Activated T-cell treated with anti-CD3 and anti-CD28 coated beads, Interleukin-2, amount 50 U/mL, for 4 hours (primary cell): ENCODE measurements around the gene YPEL5. TPM values are rescaled to one million over a fixed set of nuclear protein-coding genes. Genes with fewer than 3 reads are reported as not detected.
"Not testable (repeated sequence)": the region's sequence is repeated elsewhere in the genome, so short reads cannot be mapped to it uniquely, and the experiment has no call there.

Source experiments
- ATAC-seq, 2 donors: fragments of 200-7000 bp; cut with Tn5 transposase; one replicate each; pipeline ENCODE4 v1.10.0; 2021
- DNase-seq: peaks from one replicate; pipeline ENCODE4 v3.0.0-alpha.2; 2020
- H3K27me3 Mint-ChIP-seq: one replicate; pipeline ENCODE4 v1.8.0; 2021; ENCODE audit warnings: low read depth, mixed read lengths
- H3K36me3 Mint-ChIP-seq: one replicate; pipeline ENCODE4 v1.8.0; 2022; ENCODE audit warnings: mixed read lengths; ENCODE audit not compliant: insufficient read depth
- H3K4me1 Mint-ChIP-seq: one replicate; pipeline ENCODE4 v1.8.0; 2021; ENCODE audit warnings: low read depth, mixed read lengths
- H3K4me3 Mint-ChIP-seq: one replicate; pipeline ENCODE4 v1.8.0; 2021; ENCODE audit warnings: mild to moderate bottlenecking, moderate library complexity, mixed read lengths
- H3K9me3 Mint-ChIP-seq: one replicate; pipeline ENCODE4 v1.8.0; 2021; ENCODE audit warnings: mixed read lengths
- total RNA-seq, 3 donors: library from RNA; stranded (reverse); gene quantifications; one replicate each; pipeline ENCODE4 v1.2.1, GENCODE V29; 2021

The YPEL5 gene
- total RNA-seq, 3 donors from 2014 or later = 13.7 to 20.6 (median 15.4) TPM

DNA sequence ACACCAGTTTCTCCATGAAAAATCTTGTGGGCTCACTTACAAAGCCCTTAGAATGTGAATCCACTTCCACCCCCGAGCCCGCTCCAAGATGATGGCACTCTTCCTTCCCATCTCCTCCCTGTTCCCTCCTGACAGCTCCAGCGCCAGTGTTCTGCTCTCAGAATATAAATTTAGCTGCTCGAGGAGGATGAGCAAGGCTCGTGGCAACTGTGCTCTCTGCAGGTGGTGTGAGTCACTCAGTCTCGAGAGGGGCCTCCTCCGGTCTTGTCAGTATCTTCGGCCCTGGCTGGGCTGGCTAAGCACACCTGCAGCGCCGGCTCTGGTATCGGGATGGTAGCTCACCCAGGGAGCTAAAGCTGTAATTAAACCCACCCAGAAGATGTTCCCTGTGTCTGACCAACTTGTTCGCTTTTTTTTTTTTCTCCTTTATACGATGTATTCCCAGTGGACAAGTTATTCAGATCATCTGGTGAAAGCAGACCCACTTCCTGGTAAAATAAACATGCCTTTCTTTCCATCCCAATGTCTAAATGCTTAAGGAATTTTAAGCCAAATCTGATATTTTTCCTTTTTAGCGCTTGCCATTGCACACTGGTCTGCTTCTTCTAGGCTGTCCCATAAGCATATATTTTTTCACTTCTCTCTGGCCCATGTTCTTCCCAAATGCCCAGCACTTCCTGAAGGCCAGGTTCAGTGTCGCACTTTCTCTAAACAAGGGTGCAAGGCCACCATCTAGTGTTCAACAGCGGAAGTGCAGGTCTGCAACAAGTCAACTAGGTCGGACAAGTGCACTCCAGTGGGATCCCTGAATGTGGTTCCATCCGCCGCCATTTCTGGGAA lies 31.4 kb upstream of the YPEL5 start:
- Mint-ChIP-seq H3K4me1 (peaks cover 5% of the 10 kb centered on the region), H3K27me3 (peaks cover 9% of the 10 kb centered on the region), H3K4me3 (no peak overlapping the region), H3K36me3 (no peaks in the 10 kb centered on the region), H3K9me3 (no peaks in the 10 kb centered on the region)
- DNase-seq (peak; percentile 56), ATAC-seq (no peak)

DNA sequence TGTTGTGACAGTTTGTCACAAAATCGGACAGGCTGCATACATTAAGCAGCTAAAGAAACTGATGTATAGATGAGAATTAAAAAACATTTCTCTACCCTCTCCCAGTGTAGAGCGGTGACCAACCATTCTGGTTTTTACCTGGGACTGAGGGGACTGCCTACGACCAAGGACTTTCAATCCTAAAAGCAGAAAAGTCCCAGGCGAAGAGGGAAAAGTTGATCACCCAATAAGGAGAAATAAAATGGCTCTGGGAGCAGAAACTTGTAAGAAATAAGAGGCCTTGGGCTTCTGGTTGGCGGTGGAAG lies 30.9 kb upstream of the YPEL5 start:
- Mint-ChIP-seq H3K4me1 (peaks cover 5% of the 10 kb centered on the region), H3K4me3 (no peak overlapping the region), H3K9me3 (no peaks in the 10 kb centered on the region), H3K27me3 (peaks cover 9% of the 10 kb centered on the region), H3K36me3 (no peaks in the 10 kb centered on the region)
- no peak for ATAC-seq
- no peak for DNase-seq

DNA sequence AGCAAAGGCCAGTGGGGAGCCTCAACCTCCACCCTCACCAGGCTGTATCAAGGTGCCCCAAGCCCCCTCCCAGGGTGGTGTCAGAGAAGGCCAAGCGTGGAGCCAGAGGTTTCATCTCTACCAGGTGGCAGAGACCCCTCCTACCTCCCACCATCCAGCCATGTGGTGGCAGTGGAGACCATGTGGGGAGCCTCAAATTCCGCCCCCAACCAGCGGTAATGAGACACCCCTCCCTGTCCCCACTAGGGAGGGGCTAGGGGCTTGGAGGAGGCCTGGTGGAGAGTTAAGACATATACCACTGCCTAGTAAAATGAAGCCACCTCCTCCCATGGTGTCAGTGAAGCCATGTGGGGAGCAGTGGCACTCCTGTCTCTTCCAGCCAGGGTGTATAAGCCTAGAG lies 24.4 kb upstream of the YPEL5 start:
- DNase-seq (no peak), ATAC-seq (no peak)
- Mint-ChIP-seq H3K9me3 (peaks cover 3% of the 10 kb centered on the region), H3K27me3 (peaks cover 12% of the 10 kb centered on the region), H3K4me1 (no peaks in the 10 kb centered on the region), H3K36me3 (no peaks in the 10 kb centered on the region), H3K4me3 (no peak overlapping the region)

DNA sequence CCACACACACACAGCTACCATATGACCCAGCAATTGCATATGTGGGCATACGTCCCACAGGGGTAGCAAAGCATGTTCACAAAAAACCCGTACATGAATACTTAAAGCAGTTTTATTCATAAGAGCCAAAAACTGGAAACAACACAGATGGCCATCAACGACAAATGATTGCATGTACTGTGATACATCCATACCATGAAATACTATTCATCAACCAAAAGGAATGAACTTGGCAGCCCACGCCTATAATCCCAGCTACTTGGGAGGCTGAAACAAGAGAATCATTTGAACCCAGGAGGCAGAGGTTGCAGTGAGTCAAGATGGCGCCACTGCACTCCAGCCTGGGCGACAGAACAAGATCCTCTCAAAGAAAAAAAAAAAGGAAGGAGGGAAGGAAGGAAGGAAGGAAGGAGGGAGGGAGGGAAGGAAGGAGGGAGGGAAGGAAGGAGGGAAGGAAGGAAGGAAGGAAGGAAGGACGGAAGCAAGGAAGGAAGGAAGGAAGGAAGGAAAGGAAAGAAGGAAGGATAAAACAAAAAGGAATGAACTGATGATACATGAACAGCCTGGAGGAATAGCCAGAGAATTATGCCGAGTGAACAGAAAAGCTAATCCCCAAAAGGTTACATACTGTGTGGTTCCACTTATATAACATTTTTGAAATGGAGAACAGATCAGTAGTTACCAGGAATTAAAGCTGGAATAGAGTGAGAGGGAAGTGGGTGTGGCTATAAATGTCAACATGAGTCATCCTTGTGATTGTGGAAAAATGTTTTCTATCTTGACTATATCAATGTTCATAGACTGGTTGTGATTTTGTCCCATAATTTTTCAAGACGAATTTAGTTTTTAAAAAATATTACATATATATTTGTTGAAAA lies 19.6 kb upstream of the YPEL5 start:
- no peak for ATAC-seq
- Mint-ChIP-seq H3K4me3 (no peak overlapping the region), H3K27me3 (no peaks in the 10 kb centered on the region), H3K9me3 (peaks cover 3% of the 10 kb centered on the region), H3K36me3 (no peaks in the 10 kb centered on the region), H3K4me1 (no peaks in the 10 kb centered on the region)
- DNase-seq = no peak

DNA sequence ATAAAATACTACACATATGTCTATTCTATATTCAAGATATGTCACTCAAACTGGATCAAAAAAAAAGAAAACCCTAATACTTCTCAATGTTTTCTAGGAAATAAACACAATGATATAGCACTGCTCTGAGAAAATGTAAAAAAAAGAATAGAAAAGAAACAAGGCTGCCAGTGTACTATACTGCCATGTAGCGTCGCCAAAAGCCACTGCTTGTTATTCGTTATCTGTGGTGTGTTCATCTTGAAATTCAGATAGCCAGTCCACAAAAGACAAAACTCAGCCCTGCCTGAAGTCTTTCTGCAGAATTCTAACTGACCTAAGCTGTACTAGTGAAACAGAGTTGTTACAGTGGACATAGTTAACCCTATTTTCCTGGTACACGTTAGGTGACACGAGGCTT lies 12.2 kb upstream of the YPEL5 start:
- Mint-ChIP-seq H3K36me3 (no peaks in the 10 kb centered on the region), H3K4me3 (no peak overlapping the region), H3K4me1 (peaks cover 9% of the 10 kb centered on the region), H3K27me3 (peaks cover 14% of the 10 kb centered on the region), H3K9me3 (no peaks in the 10 kb centered on the region)
- DNase-seq (no peak), ATAC-seq (no peak)

DNA sequence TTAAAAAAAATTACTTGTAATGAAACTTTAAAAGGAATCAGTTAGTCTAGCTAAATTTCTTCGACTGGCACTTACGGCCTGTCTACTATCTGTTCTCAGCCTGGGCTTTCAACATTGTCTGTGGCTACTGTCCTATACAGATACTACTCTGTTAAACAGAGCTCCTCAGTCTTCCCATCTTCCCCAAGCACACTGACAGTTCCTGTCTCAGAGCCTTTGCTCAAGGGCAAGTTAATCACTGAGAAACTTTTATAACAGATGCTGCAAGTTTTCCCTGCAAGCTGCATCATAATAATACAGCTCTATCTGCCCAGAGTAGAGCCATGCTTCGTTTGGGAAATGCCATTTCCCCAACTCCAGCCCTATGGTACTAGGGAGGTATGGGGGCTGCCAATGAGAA lies 11.3 kb upstream of the YPEL5 start:
- no peak overlapping the region for H3K4me3 Mint-ChIP-seq
- ATAC-seq (no peak), DNase-seq (no peak)
- H3K4me1 Mint-ChIP-seq = peaks cover 11% of the 10 kb centered on the region
- peaks cover 14% of the 10 kb centered on the region for H3K27me3 Mint-ChIP-seq
- no peaks in the 10 kb centered on the region for H3K36me3 Mint-ChIP-seq
- H3K9me3 Mint-ChIP-seq = no peaks in the 10 kb centered on the region

DNA sequence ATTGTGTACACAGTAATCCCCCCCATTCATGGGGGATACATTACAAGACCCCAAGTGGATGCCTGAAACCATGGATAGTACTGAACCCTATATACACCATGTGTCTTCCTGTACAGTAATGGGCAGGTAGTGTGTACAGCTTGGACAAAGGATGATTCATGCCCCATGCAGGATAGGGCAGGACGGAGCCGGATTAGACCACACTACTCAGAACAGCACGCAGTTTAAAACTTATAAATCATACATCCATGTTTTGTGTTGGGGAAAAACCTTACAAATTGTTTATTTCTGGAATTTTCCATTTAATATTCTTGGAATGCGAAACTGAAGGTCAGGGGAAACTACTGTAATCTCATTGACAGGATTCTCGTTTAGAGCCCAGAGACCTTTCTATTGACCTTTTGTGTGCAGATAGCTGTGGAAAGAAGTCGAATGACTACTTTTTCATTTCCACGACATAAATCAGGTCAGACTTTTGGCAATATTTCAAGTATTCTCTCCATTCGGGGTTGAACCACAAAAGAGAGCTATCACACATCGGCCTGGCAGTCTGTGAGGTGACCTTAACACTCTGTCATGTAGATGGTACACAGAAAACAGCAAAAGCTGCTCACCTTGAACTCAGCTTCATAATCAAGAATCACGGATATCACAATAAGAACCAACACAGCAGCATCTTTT lies 9.9 kb upstream of the YPEL5 start:
- Mint-ChIP-seq H3K36me3 (no peaks in the 10 kb centered on the region), H3K4me3 (no peak overlapping the region), H3K4me1 (peaks cover 11% of the 10 kb centered on the region), H3K9me3 (no peaks in the 10 kb centered on the region), H3K27me3 (peaks cover 16% of the 10 kb centered on the region)
- no peak for DNase-seq
- no peak for ATAC-seq

DNA sequence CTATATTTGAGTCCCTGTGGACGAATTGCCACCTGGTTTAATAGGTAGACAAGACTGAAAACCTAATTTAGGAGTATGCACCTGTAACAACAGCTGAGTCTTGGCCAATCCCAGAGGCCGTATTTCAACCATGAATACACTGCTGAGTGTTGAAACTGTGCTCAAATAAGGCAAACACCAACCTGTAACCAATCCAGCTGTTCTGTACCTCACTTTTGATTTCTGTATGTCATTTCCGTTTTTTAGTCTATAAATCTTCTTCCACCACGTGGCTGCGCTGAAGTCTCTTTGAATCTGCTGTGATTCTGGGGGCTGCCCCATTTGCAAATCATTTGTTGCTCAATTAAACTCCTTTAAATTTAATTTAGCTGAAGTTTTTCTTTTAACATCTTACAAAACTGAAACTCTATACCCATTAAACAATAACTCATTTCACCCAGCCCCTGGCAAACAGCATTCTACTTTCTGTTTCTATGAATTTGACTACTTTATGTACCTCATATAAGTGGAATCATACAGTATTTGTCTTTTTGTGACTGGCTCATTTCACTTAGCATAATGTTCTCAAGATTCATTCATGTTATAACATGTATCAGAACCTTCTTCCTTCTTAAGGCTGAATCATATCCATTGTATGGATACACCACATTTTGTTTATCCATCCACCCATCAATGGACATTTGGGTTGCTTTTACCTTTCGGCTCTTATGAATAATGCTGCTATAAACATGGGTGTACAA lies 7.5 kb upstream of the YPEL5 start:
- DNase-seq (peak; percentile 10), ATAC-seq (peak; percentile 89 to 92)
- H3K36me3 Mint-ChIP-seq = no peaks in the 10 kb centered on the region
- H3K9me3 Mint-ChIP-seq = no peaks in the 10 kb centered on the region
- peaks cover 16% of the 10 kb centered on the region for H3K4me1 Mint-ChIP-seq
- peaks cover 13% of the 10 kb centered on the region for H3K27me3 Mint-ChIP-seq
- H3K4me3 Mint-ChIP-seq = peak overlapping the region; percentile 22

DNA sequence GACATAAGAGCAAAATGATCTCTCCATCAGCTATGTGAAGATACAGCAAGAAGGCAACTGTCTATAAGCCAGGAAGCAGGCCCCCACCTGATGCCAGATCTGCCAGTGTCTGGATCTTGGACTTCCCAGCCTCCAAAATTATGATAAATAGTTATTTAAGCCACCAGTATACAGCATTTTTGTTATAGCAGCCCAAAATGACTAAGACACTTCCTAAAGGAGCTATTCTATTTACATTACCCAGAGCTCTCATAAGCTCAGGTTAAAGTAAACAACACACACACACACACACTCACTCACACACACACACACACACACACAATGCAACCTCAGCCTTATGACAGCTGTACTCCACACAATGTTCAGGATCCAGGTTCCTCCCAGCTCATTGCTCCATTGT lies 5.7 kb upstream of the YPEL5 start:
- DNase-seq (no peak), ATAC-seq (no peak)
- H3K9me3 Mint-ChIP-seq = no peaks in the 10 kb centered on the region

DNA sequence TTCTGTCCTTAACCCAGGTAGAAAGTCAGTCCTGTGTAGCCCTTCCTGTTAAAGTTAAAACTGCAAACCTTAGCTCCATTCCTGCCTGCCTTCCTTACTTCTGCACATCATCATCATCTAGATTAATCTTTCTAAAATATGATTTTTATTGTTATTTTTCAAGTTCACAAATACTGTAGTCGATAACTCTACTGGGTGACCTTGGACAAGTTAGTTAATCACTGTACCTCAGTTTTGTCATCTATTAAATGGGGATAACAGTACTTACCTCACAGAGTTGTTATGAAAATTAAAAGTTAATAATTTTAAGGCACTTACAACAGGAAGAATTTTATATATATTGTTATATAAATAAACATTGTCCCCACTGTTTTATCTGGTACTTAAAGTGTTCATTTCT lies 2.5 kb upstream of the YPEL5 start:
- H3K27me3 Mint-ChIP-seq = peaks cover 2% of the 10 kb centered on the region
- peaks cover 38% of the 10 kb centered on the region for H3K4me1 Mint-ChIP-seq
- ATAC-seq (no peak), DNase-seq (no peak)
- peaks cover 6% of the 10 kb centered on the region for H3K36me3 Mint-ChIP-seq
- no peaks in the 10 kb centered on the region for H3K9me3 Mint-ChIP-seq
- no peak overlapping the region for H3K4me3 Mint-ChIP-seq

More for the DNA sequence above, 5.7 kb upstream of the YPEL5 start:
- no peak overlapping the region for H3K4me3 Mint-ChIP-seq
- peaks cover 28% of the 10 kb centered on the region for H3K4me1 Mint-ChIP-seq
- no peaks in the 10 kb centered on the region for H3K36me3 Mint-ChIP-seq
- H3K27me3 Mint-ChIP-seq = peaks cover 6% of the 10 kb centered on the region

DNA sequence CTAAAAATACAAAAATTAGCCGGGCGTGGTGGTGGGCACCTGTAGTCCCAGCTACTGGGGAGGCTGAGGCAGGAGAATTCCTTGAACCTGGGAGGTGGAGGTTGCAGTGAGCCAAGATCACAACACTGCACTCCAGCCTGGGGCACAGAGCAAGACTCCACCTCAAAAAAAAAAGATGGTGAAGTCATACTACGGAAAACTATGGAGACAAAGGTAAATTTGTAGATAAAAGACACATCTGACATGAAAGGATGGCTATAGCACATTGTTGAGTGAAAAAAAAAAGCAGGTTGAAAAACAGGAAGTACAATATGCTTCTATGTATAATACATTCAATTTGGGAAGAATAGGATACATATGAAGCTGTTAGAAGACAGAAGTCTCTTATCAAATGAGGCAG lies 1.9 kb upstream of the YPEL5 start:
- DNase-seq, H3K4me3 Mint-ChIP-seq, H3K27me3 Mint-ChIP-seq, H3K36me3 Mint-ChIP-seq, ATAC-seq, H3K9me3 Mint-ChIP-seq: not testable (repeated sequence)
- peaks cover 39% of the 10 kb centered on the region for H3K4me1 Mint-ChIP-seq

DNA sequence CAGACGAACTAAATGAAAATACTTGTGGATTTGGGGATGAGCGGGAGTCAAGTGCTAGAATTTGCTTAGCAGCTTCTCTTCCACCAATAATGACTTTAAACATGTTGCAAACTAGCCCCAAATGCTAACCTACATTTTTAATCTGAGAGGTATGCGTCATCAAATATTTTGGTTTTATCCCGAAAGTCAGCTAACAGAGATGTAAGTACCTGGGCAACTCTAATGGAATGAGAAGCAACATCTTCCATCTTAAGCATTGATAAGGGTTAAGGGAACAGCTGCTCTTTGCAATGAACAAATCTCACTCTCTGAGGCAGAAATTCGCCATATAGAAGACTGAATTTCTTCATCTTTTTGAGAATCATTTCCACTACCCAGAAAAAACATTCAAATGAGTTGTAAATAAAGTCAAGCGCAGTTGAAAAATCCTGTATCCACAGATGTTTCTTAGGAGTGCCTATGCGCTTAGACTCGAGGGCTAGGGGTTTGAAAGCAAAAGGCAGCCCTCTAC lies 926 bp upstream of the YPEL5 start:
- Mint-ChIP-seq H3K36me3 (peaks cover 13% of the 10 kb centered on the region), H3K4me3 (peak overlapping the region; percentile 81), H3K9me3 (no peaks in the 10 kb centered on the region), H3K4me1 (peaks cover 48% of the 10 kb centered on the region), H3K27me3 (peaks cover 2% of the 10 kb centered on the region)
- no peak for ATAC-seq
- DNase-seq = no peak

DNA sequence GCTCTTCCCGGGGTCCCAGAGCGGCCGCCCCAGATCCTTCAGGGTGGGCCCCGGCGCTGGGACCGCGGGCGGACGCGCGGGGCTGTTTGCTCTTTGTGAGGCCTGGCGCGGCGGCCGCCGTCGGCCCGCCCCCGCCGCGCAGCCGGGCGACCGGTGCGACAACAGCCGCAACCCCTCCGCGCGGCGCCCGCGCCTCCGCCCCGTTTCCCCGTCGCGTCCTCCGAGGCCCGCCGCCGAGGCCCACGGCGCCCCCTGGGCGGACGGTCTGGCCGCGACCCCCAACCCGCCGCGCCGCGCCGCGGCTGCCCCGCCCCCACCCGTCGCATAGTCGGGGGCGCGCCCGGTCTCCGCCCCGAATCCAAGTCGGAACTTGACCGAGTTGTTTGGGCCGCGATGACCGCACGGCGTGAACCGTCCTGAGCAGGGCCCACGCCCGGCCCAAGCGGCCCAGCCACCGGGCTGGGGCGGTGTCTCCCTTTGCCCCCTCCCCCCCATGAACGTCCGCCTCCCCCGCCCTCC lies 448 bp downstream of the YPEL5 start:
- Mint-ChIP-seq H3K4me1 (peaks cover 57% of the 10 kb centered on the region), H3K27me3 (no peaks in the 10 kb centered on the region), H3K9me3 (no peaks in the 10 kb centered on the region), H3K36me3 (peaks cover 19% of the 10 kb centered on the region), H3K4me3 (peak overlapping the region; percentile 84)
- ATAC-seq (peak; percentile 6 to 11), DNase-seq (peak; percentile 13)
